Panc1 (cell line): Measurements from ENCODE around the gene TFDP1.

Source experiments
- CTCF ChIP-seq: fragments of 450-650 bp; IDR thresholded peaks from 2 replicates; pipeline ENCODE4 v1.5.1; 2017; ENCODE audit warnings: mild to moderate bottlenecking
- POLR2AphosphoS5 ChIP-seq: IDR thresholded peaks from 2 replicates; pipeline ENCODE4 v1.6.1; 2012; ENCODE audit warnings: mild to moderate bottlenecking, low read depth, low read length, moderate library complexity
- SIN3A ChIP-seq: IDR thresholded peaks from 2 replicates; pipeline ENCODE4 v1.6.1; 2012; ENCODE audit warnings: low read depth, mild to moderate bottlenecking, low read length, moderate library complexity, borderline replicate concordance; ENCODE audit not compliant: insufficient read depth

GRCh38 chr13:113537909-113538688, 46.5 kb upstream of the TFDP1 start:
- TF ChIP-seq POLR2AphosphoS5 = no peak
- TF ChIP-seq CTCF = no peak
- TF ChIP-seq SIN3A = no peak
